Tibial nerve (tissue), 3 donors: ENCODE results near the gene TSPAN5.

ENCODE experiments used
- CTCF ChIP-seq, 5 experiments: fragments of 200-600 bp in 3 of 5; fragments of 450-650 bp in 2 of 5; sonication (generic) in 3 of 5; IDR thresholded peaks; one replicate each; pipeline ENCODE4 v1.5.1; 2016 to 2019; ENCODE audit warnings: antibody characterized with exemption in 5 of 5, mild to moderate bottlenecking in 3 of 5, moderate library complexity in 2 of 5
- POLR2A ChIP-seq, 2 donors: fragments of 450-650 bp; IDR thresholded peaks; one replicate each; pipeline ENCODE4 v1.6.1; 2017; ENCODE audit warnings: antibody characterized with exemption in 2 of 2, mild to moderate bottlenecking in 2 of 2, moderate library complexity in 2 of 2

GRCh38 chr4:98476891-98477290, 181.5 kb downstream of the TSPAN5 start:
- TF ChIP-seq CTCF (IDR thresholded peaks at IDR 0.05) (no peak), POLR2A (IDR thresholded peaks at IDR 0.05) (no peak)
